ENCODE data around the gene RAMP3.

GRCh38 chr7:45225311-45225947, 67.8 kb downstream of the RAMP3 start:
- TF ChIP-seq CTCF (IDR thresholded peaks at IDR 0.05) (no peak), POLR2A (IDR thresholded peaks at IDR 0.05) (no peak)
